ENCODE data around the gene PRKCE.
A peak's percentile ranks its signal among the peaks of the same experiment; 100 is the strongest.

Gene PRKCE

GRCh38 chr2:45957533-45958227 is 306.2 kb downstream of the PRKCE start:
- no peak overlapping the region for H3K4me3 ChIP-seq (ENCODE audit: low read depth, low read length)
- DNase-seq (ENCODE audit: low read depth): no peak

GRCh38 chr2:45960057-45960863 is 308.8 kb downstream of the PRKCE start:
- no peak overlapping the region for H3K4me3 ChIP-seq (ENCODE audit: low read depth, low read length)
- no peak for DNase-seq (ENCODE audit: low read depth)

- no peak overlapping the region for H3K4me3 ChIP-seq (ENCODE audit: low read depth, low read length)
- DNase-seq (ENCODE audit: low read depth): peak; percentile 75
Observed at GRCh38 chr2:45962177-45962921, 310.9 kb downstream of the PRKCE start.

- DNase-seq (ENCODE audit: low read depth): no peak
- no peak overlapping the region for H3K4me3 ChIP-seq (ENCODE audit: low read depth, low read length)
Observed at GRCh38 chr2:45963816-45964215, 312.3 kb downstream of the PRKCE start.

GRCh38 chr2:45964223-45964841 is 312.9 kb downstream of the PRKCE start:
- DNase-seq (ENCODE audit: low read depth): peak; percentile 80
- H3K4me3 ChIP-seq (ENCODE audit: low read depth, low read length): no peak overlapping the region

- DNase-seq (ENCODE audit: low read depth): no peak
- no peak overlapping the region for H3K4me3 ChIP-seq (ENCODE audit: low read depth, low read length)
Observed at GRCh38 chr2:45964906-45965305, 313.4 kb downstream of the PRKCE start.

- no peak overlapping the region for H3K4me3 ChIP-seq (ENCODE audit: low read depth, low read length)
- DNase-seq (ENCODE audit: low read depth): no peak
Observed at GRCh38 chr2:45965871-45966498, 314.5 kb downstream of the PRKCE start.

GRCh38 chr2:45968946-45969584 is 317.6 kb downstream of the PRKCE start:
- H3K4me3 ChIP-seq (ENCODE audit: low read depth, low read length): no peak overlapping the region
- peak; percentile 17 for DNase-seq (ENCODE audit: low read depth)

- no peak overlapping the region for H3K4me3 ChIP-seq (ENCODE audit: low read depth, low read length)
- DNase-seq (ENCODE audit: low read depth): no peak
Observed at GRCh38 chr2:45973426-45973825, 322.0 kb downstream of the PRKCE start.

- no peak overlapping the region for H3K4me3 ChIP-seq (ENCODE audit: low read depth, low read length)
- no peak for DNase-seq (ENCODE audit: low read depth)
Observed at GRCh38 chr2:45974056-45974455, 322.6 kb downstream of the PRKCE start.

GRCh38 chr2:45974762-45975408 is 323.4 kb downstream of the PRKCE start:
- DNase-seq (ENCODE audit: low read depth): no peak

GRCh38 chr2:45975752-45976517 is 324.5 kb downstream of the PRKCE start:
- DNase-seq (ENCODE audit: low read depth): no peak
- H3K4me3 ChIP-seq (ENCODE audit: low read depth, low read length): no peak overlapping the region

More at GRCh38 chr2:45974762-45975408, 323.4 kb downstream of the PRKCE start:
- no peak overlapping the region for H3K4me3 ChIP-seq (ENCODE audit: low read depth, low read length)

- H3K4me3 ChIP-seq (ENCODE audit: low read depth, low read length): no peak overlapping the region
- no peak for DNase-seq (ENCODE audit: low read depth)
Observed at GRCh38 chr2:45978302-45978859, 326.9 kb downstream of the PRKCE start.

GRCh38 chr2:45979065-45979464 is 327.6 kb downstream of the PRKCE start:
- no peak for DNase-seq (ENCODE audit: low read depth)
- H3K4me3 ChIP-seq (ENCODE audit: low read depth, low read length): no peak overlapping the region

GRCh38 chr2:45980161-45980865 is 328.8 kb downstream of the PRKCE start:
- no peak overlapping the region for H3K4me3 ChIP-seq (ENCODE audit: low read depth, low read length)
- no peak for DNase-seq (ENCODE audit: low read depth)

- no peak for DNase-seq (ENCODE audit: low read depth)
Observed at GRCh38 chr2:45981384-45981930, 330.0 kb downstream of the PRKCE start.

GRCh38 chr2:45982096-45982495 is 330.6 kb downstream of the PRKCE start:
- DNase-seq (ENCODE audit: low read depth): no peak
- H3K4me3 ChIP-seq (ENCODE audit: low read depth, low read length): no peak overlapping the region

More at GRCh38 chr2:45981384-45981930, 330.0 kb downstream of the PRKCE start:
- H3K4me3 ChIP-seq (ENCODE audit: low read depth, low read length): no peak overlapping the region
